ENCODE results near the gene MLIP.
"Not testable (repeated sequence)": the region's sequence is repeated elsewhere in the genome, so short reads cannot be mapped to it uniquely, and the experiment has no call there.

MLIP gene

DNA sequence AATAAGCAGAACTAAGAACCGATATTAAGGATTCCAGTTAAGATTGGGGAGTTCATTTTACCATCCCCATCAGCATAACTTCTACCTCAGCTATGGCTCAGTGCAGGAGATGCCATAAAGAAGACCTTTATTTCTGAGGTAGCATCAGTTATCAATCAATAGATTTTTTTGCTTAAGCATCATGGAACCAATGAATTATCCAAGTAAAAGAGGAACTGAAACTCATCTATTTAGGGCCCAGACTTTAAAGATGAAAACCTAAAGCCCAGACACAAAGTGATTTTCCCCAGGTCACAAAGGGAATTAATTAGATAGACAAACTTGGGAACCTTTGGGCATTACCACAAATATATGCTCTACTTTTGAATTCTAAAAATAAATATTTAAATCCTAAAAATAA is 137.8 kb downstream of the MLIP start:
- H3K4me2 ChIP-seq (ENCODE audit: low read length): no peak overlapping the region
- no peak overlapping the region for H3K4me3 ChIP-seq (ENCODE audit: low read depth, low read length, poor library complexity, severe bottlenecking)
- no peaks in the 10 kb centered on the region for H3F3A ChIP-seq (ENCODE audit: insufficient read depth, low read length)
- TF ChIP-seq, protein P1, sequence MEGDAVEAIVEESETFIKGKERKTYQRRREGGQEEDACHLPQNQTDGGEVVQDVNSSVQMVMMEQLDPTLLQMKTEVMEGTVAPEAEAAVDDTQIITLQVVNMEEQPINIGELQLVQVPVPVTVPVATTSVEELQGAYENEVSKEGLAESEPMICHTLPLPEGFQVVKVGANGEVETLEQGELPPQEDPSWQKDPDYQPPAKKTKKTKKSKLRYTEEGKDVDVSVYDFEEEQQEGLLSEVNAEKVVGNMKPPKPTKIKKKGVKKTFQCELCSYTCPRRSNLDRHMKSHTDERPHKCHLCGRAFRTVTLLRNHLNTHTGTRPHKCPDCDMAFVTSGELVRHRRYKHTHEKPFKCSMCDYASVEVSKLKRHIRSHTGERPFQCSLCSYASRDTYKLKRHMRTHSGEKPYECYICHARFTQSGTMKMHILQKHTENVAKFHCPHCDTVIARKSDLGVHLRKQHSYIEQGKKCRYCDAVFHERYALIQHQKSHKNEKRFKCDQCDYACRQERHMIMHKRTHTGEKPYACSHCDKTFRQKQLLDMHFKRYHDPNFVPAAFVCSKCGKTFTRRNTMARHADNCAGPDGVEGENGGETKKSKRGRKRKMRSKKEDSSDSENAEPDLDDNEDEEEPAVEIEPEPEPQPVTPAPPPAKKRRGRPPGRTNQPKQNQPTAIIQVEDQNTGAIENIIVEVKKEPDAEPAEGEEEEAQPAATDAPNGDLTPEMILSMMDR (IDR thresholded peaks at IDR 0.05; ENCODE audit: low read length): no peak
- no peak for TF ChIP-seq EZH2 (IDR thresholded peaks at IDR 0.05; ENCODE audit: borderline replicate concordance, low read length)
- H3K36me3 ChIP-seq (ENCODE audit: insufficient read depth, low read length): no peaks in the 10 kb centered on the region
- no peaks in the 10 kb centered on the region for H3K27me3 ChIP-seq (ENCODE audit: insufficient read depth, low read length)
- H3K9me3 ChIP-seq (ENCODE audit: low read length): no peaks in the 10 kb centered on the region
- H2AFZ ChIP-seq (ENCODE audit: low read length): no peak overlapping the region
- no peaks in the 10 kb centered on the region for H4K20me1 ChIP-seq (ENCODE audit: insufficient read depth, low read length)
- no peaks in the 10 kb centered on the region for H3K79me2 ChIP-seq (ENCODE audit: insufficient read depth, low read length)
- no peaks in the 10 kb centered on the region for H3K9me2 ChIP-seq (ENCODE audit: low read depth, low read length)
- no peak overlapping the region for H3K9ac ChIP-seq (ENCODE audit: low read length)
- no peaks in the 10 kb centered on the region for H3K4me1 ChIP-seq (ENCODE audit: insufficient read depth, low read length, severe bottlenecking)
- no peak overlapping the region for H3K27ac ChIP-seq (ENCODE audit: low read depth, low read length, poor library complexity, severe bottlenecking)

DNA sequence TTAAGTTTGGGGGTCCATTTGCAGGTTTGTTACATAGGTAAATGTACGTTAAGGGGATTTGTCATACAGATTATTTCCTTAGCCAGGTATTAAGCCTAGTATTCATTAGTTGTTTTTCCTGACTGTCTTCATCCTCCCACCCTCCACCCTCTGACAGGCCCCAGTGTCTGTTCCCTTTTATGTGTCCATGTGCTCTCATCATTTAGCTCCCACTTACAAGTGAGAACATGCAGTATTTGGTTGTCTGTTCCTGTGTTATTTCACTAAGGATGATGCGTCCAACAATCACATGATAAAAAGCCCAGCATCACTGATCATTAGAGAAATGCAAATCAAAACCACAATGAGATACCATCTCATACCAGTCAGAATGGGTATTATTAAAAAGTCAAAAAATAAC is 138.6 kb downstream of the MLIP start:
- not testable (repeated sequence) for H3K9ac ChIP-seq (ENCODE audit: low read length); H2AFZ ChIP-seq (ENCODE audit: low read length)

DNA sequence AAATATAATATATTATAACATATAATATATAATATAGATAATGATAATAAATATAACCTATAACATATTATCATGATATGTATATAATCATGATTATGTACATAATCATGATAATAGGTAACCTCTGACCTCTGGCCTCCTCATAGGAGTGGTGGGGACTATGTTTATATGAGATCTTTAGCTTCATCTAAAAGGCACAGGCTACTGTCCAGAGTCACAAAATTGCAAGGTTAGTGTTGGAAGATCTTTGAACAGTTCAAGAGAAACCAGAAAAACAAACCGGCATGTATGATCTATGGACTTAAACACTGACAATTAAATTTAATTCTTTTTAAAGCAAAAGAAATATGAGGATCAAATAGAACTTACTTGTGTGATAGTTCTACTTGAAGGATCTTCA is 141.3 kb downstream of the MLIP start:
- no peak for TF ChIP-seq EZH2 (IDR thresholded peaks at IDR 0.05; ENCODE audit: borderline replicate concordance, low read length)
- TF ChIP-seq, protein P1 (IDR thresholded peaks at IDR 0.05; ENCODE audit: low read length): no peak
- Histone ChIP-seq H2AFZ (ENCODE audit: low read length) (no peak overlapping the region), H3K27ac (ENCODE audit: low read depth, low read length, poor library complexity, severe bottlenecking) (no peak overlapping the region)

More for the DNA sequence above, 138.6 kb downstream of the MLIP start:
- not testable (repeated sequence) for H3K4me1 ChIP-seq (ENCODE audit: insufficient read depth, low read length, severe bottlenecking); H3K27ac ChIP-seq (ENCODE audit: low read depth, low read length, poor library complexity, severe bottlenecking); H3K9me2 ChIP-seq (ENCODE audit: low read depth, low read length); H3K9me3 ChIP-seq (ENCODE audit: low read length); H3K79me2 ChIP-seq (ENCODE audit: insufficient read depth, low read length); H3K4me2 ChIP-seq (ENCODE audit: low read length); H4K20me1 ChIP-seq (ENCODE audit: insufficient read depth, low read length); H3K36me3 ChIP-seq (ENCODE audit: insufficient read depth, low read length); H3F3A ChIP-seq (ENCODE audit: insufficient read depth, low read length); H3K27me3 ChIP-seq (ENCODE audit: insufficient read depth, low read length); H3K4me3 ChIP-seq (ENCODE audit: low read depth, low read length, poor library complexity, severe bottlenecking)

DNA sequence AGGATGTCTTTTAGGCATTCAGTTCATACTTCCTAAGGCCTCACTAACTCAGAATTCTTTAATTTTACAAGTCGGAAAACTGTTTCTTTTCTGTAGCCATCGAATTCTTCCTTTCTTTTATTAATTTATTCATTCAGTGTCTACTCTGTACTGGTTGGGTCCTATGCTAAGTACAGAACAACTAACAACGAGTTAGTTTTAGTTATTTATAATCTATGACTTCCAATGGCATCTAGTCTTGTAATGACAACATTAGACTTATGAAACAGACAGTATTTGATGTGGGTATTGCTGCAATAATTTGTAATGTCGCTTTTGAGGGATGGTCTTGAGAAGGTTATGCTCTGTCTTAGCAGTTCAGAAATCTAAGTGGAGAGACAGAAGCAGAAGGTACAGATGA is 141.7 kb downstream of the MLIP start:
- H3K9ac ChIP-seq (ENCODE audit: low read length): no peak overlapping the region
- H3K9me3 ChIP-seq (ENCODE audit: low read length): no peaks in the 10 kb centered on the region
- H3K36me3 ChIP-seq (ENCODE audit: insufficient read depth, low read length): no peaks in the 10 kb centered on the region
- no peaks in the 10 kb centered on the region for H3K79me2 ChIP-seq (ENCODE audit: insufficient read depth, low read length)
- no peak overlapping the region for H3K4me3 ChIP-seq (ENCODE audit: low read depth, low read length, poor library complexity, severe bottlenecking)
- H3F3A ChIP-seq (ENCODE audit: insufficient read depth, low read length): no peaks in the 10 kb centered on the region
- TF ChIP-seq, protein P1 (IDR thresholded peaks at IDR 0.05; ENCODE audit: low read length): no peak
- TF ChIP-seq EZH2 (IDR thresholded peaks at IDR 0.05; ENCODE audit: borderline replicate concordance, low read length): no peak
- H2AFZ ChIP-seq (ENCODE audit: low read length): no peak overlapping the region
- H3K4me2 ChIP-seq (ENCODE audit: low read length): no peak overlapping the region
- H3K27me3 ChIP-seq (ENCODE audit: insufficient read depth, low read length): no peaks in the 10 kb centered on the region
- no peak overlapping the region for H3K27ac ChIP-seq (ENCODE audit: low read depth, low read length, poor library complexity, severe bottlenecking)
- H4K20me1 ChIP-seq (ENCODE audit: insufficient read depth, low read length): no peaks in the 10 kb centered on the region
- no peaks in the 10 kb centered on the region for H3K4me1 ChIP-seq (ENCODE audit: insufficient read depth, low read length, severe bottlenecking)
- no peaks in the 10 kb centered on the region for H3K9me2 ChIP-seq (ENCODE audit: low read depth, low read length)

More for the DNA sequence above, 141.3 kb downstream of the MLIP start:
- Histone ChIP-seq H3K79me2 (ENCODE audit: insufficient read depth, low read length) (no peaks in the 10 kb centered on the region), H4K20me1 (ENCODE audit: insufficient read depth, low read length) (no peaks in the 10 kb centered on the region), H3K9me2 (ENCODE audit: low read depth, low read length) (no peaks in the 10 kb centered on the region), H3K9me3 (ENCODE audit: low read length) (no peaks in the 10 kb centered on the region), H3K4me3 (ENCODE audit: low read depth, low read length, poor library complexity, severe bottlenecking) (no peak overlapping the region), H3K27me3 (ENCODE audit: insufficient read depth, low read length) (no peaks in the 10 kb centered on the region), H3K4me1 (ENCODE audit: insufficient read depth, low read length, severe bottlenecking) (no peaks in the 10 kb centered on the region), H3K4me2 (ENCODE audit: low read length) (no peak overlapping the region), H3K36me3 (ENCODE audit: insufficient read depth, low read length) (no peaks in the 10 kb centered on the region), H3F3A (ENCODE audit: insufficient read depth, low read length) (no peaks in the 10 kb centered on the region), H3K9ac (ENCODE audit: low read length) (no peak overlapping the region)
